Activated naive CD4-positive, alpha-beta T cell treated with anti-CD3 and anti-CD28 coated beads, Interleukin-2, amount 50 U/mL, for 24 hours (primary cell): ENCODE measurements around the gene SLFN5.

Experiments used
- H3K27ac Mint-ChIP-seq: one replicate; pipeline ENCODE4 v1.8.0; 2021; ENCODE audit warnings: mild to moderate bottlenecking, mixed read lengths
- H3K27me3 Mint-ChIP-seq: one replicate; pipeline ENCODE4 v1.8.0; 2021; ENCODE audit warnings: mixed read lengths
- H3K36me3 Mint-ChIP-seq: one replicate; pipeline ENCODE4 v1.8.0; 2021; ENCODE audit warnings: mixed read lengths
- H3K4me1 Mint-ChIP-seq: one replicate; pipeline ENCODE4 v1.8.0; 2021; ENCODE audit warnings: mixed read lengths
- H3K4me3 Mint-ChIP-seq: one replicate; pipeline ENCODE4 v1.8.0; 2021; ENCODE audit warnings: mild to moderate bottlenecking, mixed read lengths
- H3K9me3 Mint-ChIP-seq: one replicate; pipeline ENCODE4 v1.8.0; 2021; ENCODE audit warnings: mixed read lengths

The SLFN5 gene

GRCh38 chr17:35235289-35235688 lies 7.6 kb upstream of the SLFN5 start:
- Mint-ChIP-seq H3K4me3 (peak overlapping the region; percentile 60), H3K9me3 (no peaks in the 10 kb centered on the region), H3K27me3 (no peaks in the 10 kb centered on the region), H3K4me1 (peaks cover 92% of the 10 kb centered on the region), H3K27ac (peak overlapping the region; percentile 92), H3K36me3 (peaks cover 5% of the 10 kb centered on the region)

GRCh38 chr17:35235917-35236316 lies 7.0 kb upstream of the SLFN5 start:
- H3K27me3 Mint-ChIP-seq, result no peaks in the 10 kb centered on the region
- peak overlapping the region; percentile 91 for H3K27ac Mint-ChIP-seq
- H3K4me1 Mint-ChIP-seq, result peaks cover 89% of the 10 kb centered on the region
- H3K4me3 Mint-ChIP-seq, result no peak overlapping the region
- peaks cover 3% of the 10 kb centered on the region for H3K36me3 Mint-ChIP-seq
- H3K9me3 Mint-ChIP-seq, result no peaks in the 10 kb centered on the region

GRCh38 chr17:35236821-35237220 lies 6.1 kb upstream of the SLFN5 start:
- Mint-ChIP-seq H3K27me3 (no peaks in the 10 kb centered on the region), H3K4me3 (no peak overlapping the region), H3K4me1 (peaks cover 89% of the 10 kb centered on the region), H3K9me3 (no peaks in the 10 kb centered on the region), H3K27ac (peak overlapping the region; percentile 91), H3K36me3 (no peaks in the 10 kb centered on the region)

- Mint-ChIP-seq H3K9me3 (no peaks in the 10 kb centered on the region), H3K27ac (peak overlapping the region; percentile 88), H3K4me3 (peak overlapping the region; percentile 97), H3K27me3 (no peaks in the 10 kb centered on the region), H3K36me3 (no peaks in the 10 kb centered on the region), H3K4me1 (peaks cover 75% of the 10 kb centered on the region)
Observed at GRCh38 chr17:35238821-35239220, 4.1 kb upstream of the SLFN5 start.

GRCh38 chr17:35239823-35240222 lies 3.0 kb upstream of the SLFN5 start:
- H3K4me1 Mint-ChIP-seq, result peaks cover 77% of the 10 kb centered on the region
- H3K27ac Mint-ChIP-seq, result peak overlapping the region; percentile 96
- H3K9me3 Mint-ChIP-seq, result no peaks in the 10 kb centered on the region
- no peaks in the 10 kb centered on the region for H3K36me3 Mint-ChIP-seq
- H3K27me3 Mint-ChIP-seq, result no peaks in the 10 kb centered on the region
- H3K4me3 Mint-ChIP-seq, result peak overlapping the region; percentile 97

- Mint-ChIP-seq H3K4me3 (peak overlapping the region; percentile 97), H3K36me3 (no peaks in the 10 kb centered on the region), H3K27ac (peak overlapping the region; percentile 99), H3K9me3 (no peaks in the 10 kb centered on the region), H3K4me1 (peaks cover 77% of the 10 kb centered on the region), H3K27me3 (no peaks in the 10 kb centered on the region)
Observed at GRCh38 chr17:35240861-35241260, 2.0 kb upstream of the SLFN5 start.

- Mint-ChIP-seq H3K36me3 (no peaks in the 10 kb centered on the region), H3K9me3 (no peaks in the 10 kb centered on the region), H3K27ac (peak overlapping the region; percentile 99), H3K4me1 (peaks cover 76% of the 10 kb centered on the region), H3K27me3 (no peaks in the 10 kb centered on the region), H3K4me3 (peak overlapping the region; percentile 97)
Observed at GRCh38 chr17:35241520-35241919, 1.4 kb upstream of the SLFN5 start.

GRCh38 chr17:35242158-35242804 lies 591 bp upstream of the SLFN5 start:
- Mint-ChIP-seq H3K4me3 (peak overlapping the region; percentile 97), H3K27ac (peak overlapping the region; percentile 99), H3K9me3 (no peaks in the 10 kb centered on the region), H3K36me3 (peaks cover 3% of the 10 kb centered on the region), H3K4me1 (peaks cover 74% of the 10 kb centered on the region), H3K27me3 (no peaks in the 10 kb centered on the region)

- Mint-ChIP-seq H3K36me3 (peaks cover 17% of the 10 kb centered on the region), H3K27me3 (no peaks in the 10 kb centered on the region), H3K4me1 (peaks cover 74% of the 10 kb centered on the region), H3K4me3 (peak overlapping the region; percentile 97), H3K27ac (peak overlapping the region; percentile 99), H3K9me3 (no peaks in the 10 kb centered on the region)
Observed at GRCh38 chr17:35243561-35244340, 879 bp downstream of the SLFN5 start.

GRCh38 chr17:35244341-35245195 lies 1.7 kb downstream of the SLFN5 start:
- peaks cover 76% of the 10 kb centered on the region for H3K4me1 Mint-ChIP-seq
- no peaks in the 10 kb centered on the region for H3K27me3 Mint-ChIP-seq
- H3K4me3 Mint-ChIP-seq, result peak overlapping the region; percentile 97
- H3K9me3 Mint-ChIP-seq, result no peaks in the 10 kb centered on the region
- H3K36me3 Mint-ChIP-seq, result peaks cover 24% of the 10 kb centered on the region
- peak overlapping the region; percentile 99 for H3K27ac Mint-ChIP-seq

GRCh38 chr17:35245196-35245486 lies 2.3 kb downstream of the SLFN5 start:
- Mint-ChIP-seq H3K27me3 (no peaks in the 10 kb centered on the region), H3K27ac (peak overlapping the region; percentile 99), H3K4me1 (peaks cover 76% of the 10 kb centered on the region), H3K4me3 (peak overlapping the region; percentile 97), H3K36me3 (peaks cover 30% of the 10 kb centered on the region), H3K9me3 (no peaks in the 10 kb centered on the region)

GRCh38 chr17:35252651-35253050 lies 9.8 kb downstream of the SLFN5 start:
- Mint-ChIP-seq H3K4me3 (peak overlapping the region; percentile 49), H3K27me3 (no peaks in the 10 kb centered on the region), H3K27ac (peak overlapping the region; percentile 87), H3K9me3 (no peaks in the 10 kb centered on the region), H3K36me3 (peaks cover 32% of the 10 kb centered on the region), H3K4me1 (peaks cover 93% of the 10 kb centered on the region)

GRCh38 chr17:35254107-35254773 lies 11.4 kb downstream of the SLFN5 start:
- H3K36me3 Mint-ChIP-seq, result peaks cover 30% of the 10 kb centered on the region
- H3K4me1 Mint-ChIP-seq, result peaks cover 93% of the 10 kb centered on the region
- H3K27ac Mint-ChIP-seq, result peak overlapping the region; percentile 94
- H3K4me3 Mint-ChIP-seq, result peak overlapping the region; percentile 28
- no peaks in the 10 kb centered on the region for H3K9me3 Mint-ChIP-seq
- no peaks in the 10 kb centered on the region for H3K27me3 Mint-ChIP-seq

- peak overlapping the region; percentile 19 for H3K4me3 Mint-ChIP-seq
- H3K27me3 Mint-ChIP-seq, result no peaks in the 10 kb centered on the region
- peaks cover 24% of the 10 kb centered on the region for H3K36me3 Mint-ChIP-seq
- H3K4me1 Mint-ChIP-seq, result peaks cover 93% of the 10 kb centered on the region
- no peaks in the 10 kb centered on the region for H3K9me3 Mint-ChIP-seq
- H3K27ac Mint-ChIP-seq, result peak overlapping the region; percentile 94
Observed at GRCh38 chr17:35255316-35255715, 12.4 kb downstream of the SLFN5 start.

- Mint-ChIP-seq H3K4me1 (peaks cover 84% of the 10 kb centered on the region), H3K9me3 (no peaks in the 10 kb centered on the region), H3K36me3 (peaks cover 20% of the 10 kb centered on the region), H3K4me3 (no peak overlapping the region), H3K27ac (peak overlapping the region; percentile 94), H3K27me3 (no peaks in the 10 kb centered on the region)
Observed at GRCh38 chr17:35256629-35257028, 13.8 kb downstream of the SLFN5 start.
